WI38 (cell line): ENCODE data around the gene GOLT1B.

ENCODE experiments used
- H3K4me3 ChIP-seq: 2 replicates; pipeline ENCODE4 v1.5.1; 2011; ENCODE audit warnings: low read depth, mild to moderate bottlenecking, control low read depth, low read length
- CTCF ChIP-seq: IDR thresholded peaks from 2 replicates; pipeline ENCODE4 v1.5.1; 2012; ENCODE audit warnings: low read depth, mild to moderate bottlenecking, control low read depth, low read length

GOLT1B gene

GRCh38 chr12:21538061-21538653, 36.6 kb downstream of the GOLT1B start:
- H3K4me3 ChIP-seq = no peak overlapping the region
- TF ChIP-seq CTCF = no peak

- no peak for TF ChIP-seq CTCF
- no peak overlapping the region for H3K4me3 ChIP-seq
Observed at GRCh38 chr12:21539797-21540196, 38.2 kb downstream of the GOLT1B start.

- H3K4me3 ChIP-seq = no peak overlapping the region
- TF ChIP-seq CTCF = no peak
Observed at GRCh38 chr12:21541773-21542172, 40.2 kb downstream of the GOLT1B start.

- no peak for TF ChIP-seq CTCF
Observed at GRCh38 chr12:21542403-21542802, 40.8 kb downstream of the GOLT1B start.

GRCh38 chr12:21543151-21543550, 41.6 kb downstream of the GOLT1B start:
- no peak for TF ChIP-seq CTCF
- H3K4me3 ChIP-seq = no peak overlapping the region

More at GRCh38 chr12:21542403-21542802, 40.8 kb downstream of the GOLT1B start:
- H3K4me3 ChIP-seq = no peak overlapping the region

GRCh38 chr12:21545557-21545956, 44.0 kb downstream of the GOLT1B start:
- no peak for TF ChIP-seq CTCF
- no peak overlapping the region for H3K4me3 ChIP-seq

- no peak for TF ChIP-seq CTCF
- H3K4me3 ChIP-seq = no peak overlapping the region
Observed at GRCh38 chr12:21546716-21547115, 45.1 kb downstream of the GOLT1B start.
